Common myeloid progenitor, CD34-positive (primary cell): Measurements from ENCODE around the gene CDH4.

ENCODE experiments used
- CTCF ChIA-PET: fragments of 350-600 bp; sonication (Branson Sonifier 250); formaldehyde crosslinking; loops from one replicate; lab custom pipeline; 2021; ENCODE audit warnings: antibody characterized with exemption; lab: Charles Lee
- POLR2A ChIA-PET: fragments of 350-600 bp; sonication (Branson Sonifier 250); formaldehyde crosslinking; loops from one replicate; lab custom pipeline; 2021; ENCODE audit warnings: antibody characterized with exemption; lab: Charles Lee
- DNase-seq, 3 donors: peaks; one replicate each; pipeline versions ENCODE4 v3.0.0 to v3.0.0-alpha.2; 2013
- H3K27ac ChIP-seq, 2 experiments: 1 replicate in 1 of 2; 2 replicates in 1 of 2; pipeline ENCODE4 v1.7.0; 2013; ENCODE audit warnings: inconsistent platforms in 2 of 2, low read length in 2 of 2, mild to moderate bottlenecking in 2 of 2, low read depth in 1 of 2, moderate library complexity in 1 of 2; ENCODE audit not compliant: severe bottlenecking in 2 of 2, insufficient read depth in 1 of 2, poor library complexity in 1 of 2
- H3K27me3 ChIP-seq, 5 experiments: replicated peaks in 2 of 5; 1 replicate in 3 of 5; 2 replicates in 2 of 5; pipeline versions ENCODE4 v1.6.1 to v1.7.0; 2013; ENCODE audit warnings: low read length in 4 of 5, mild to moderate bottlenecking in 2 of 5, moderate library complexity in 2 of 5, inconsistent platforms in 1 of 5; ENCODE audit not compliant: insufficient read depth in 5 of 5, control insufficient read depth in 4 of 5
- H3K36me3 ChIP-seq, 4 experiments: 1 replicate in 2 of 4; 2 replicates in 2 of 4; pipeline versions ENCODE4 v1.6.1 to v1.7.0; 2013; ENCODE audit warnings: low read length in 3 of 4, control low read depth in 1 of 4, mild to moderate bottlenecking in 1 of 4; ENCODE audit not compliant: control insufficient read depth in 4 of 4, insufficient read depth in 4 of 4
- H3K4me1 ChIP-seq, 4 experiments: 1 replicate in 3 of 4; 2 replicates in 1 of 4; pipeline versions ENCODE4 v1.6.1 to v1.7.1; 2013; ENCODE audit warnings: low read length in 3 of 4, mild to moderate bottlenecking in 3 of 4, control low read depth in 1 of 4, inconsistent platforms in 1 of 4, moderate library complexity in 1 of 4; ENCODE audit not compliant: control insufficient read depth in 4 of 4, insufficient read depth in 4 of 4; ENCODE audit errors: control extremely low read depth in 1 of 4
- H3K4me3 ChIP-seq, 7 experiments: 1 replicate in 4 of 7; 2 replicates in 3 of 7; pipeline versions ENCODE4 v1.5.1 to v1.7.0; 2013; ENCODE audit warnings: mild to moderate bottlenecking in 7 of 7, low read length in 6 of 7, moderate library complexity in 6 of 7, inconsistent platforms in 2 of 7, low read depth in 2 of 7, control low read depth in 1 of 7; ENCODE audit not compliant: insufficient read depth in 4 of 7, control insufficient read depth in 1 of 7; ENCODE audit errors: extremely low read depth in 1 of 7
- H3K9me3 ChIP-seq, 5 experiments: 1 replicate in 4 of 5; 2 replicates in 1 of 5; pipeline versions ENCODE4 v1.6.1 to v1.7.1; 2013; ENCODE audit warnings: low read length in 4 of 5, mild to moderate bottlenecking in 2 of 5, inconsistent platforms in 1 of 5, low read depth in 1 of 5, moderate library complexity in 1 of 5; ENCODE audit not compliant: control insufficient read depth in 4 of 5, insufficient read depth in 2 of 5; ENCODE audit errors: control extremely low read depth in 1 of 5
- WGBS: methylation state at CpG from one replicate; pipeline ENCODE4 v1.1.5; 2013; ENCODE audit not compliant: insufficient coverage; 5-methylcytosine and 5-hydroxymethylcytosine counted together

The CDH4 gene

DNA sequence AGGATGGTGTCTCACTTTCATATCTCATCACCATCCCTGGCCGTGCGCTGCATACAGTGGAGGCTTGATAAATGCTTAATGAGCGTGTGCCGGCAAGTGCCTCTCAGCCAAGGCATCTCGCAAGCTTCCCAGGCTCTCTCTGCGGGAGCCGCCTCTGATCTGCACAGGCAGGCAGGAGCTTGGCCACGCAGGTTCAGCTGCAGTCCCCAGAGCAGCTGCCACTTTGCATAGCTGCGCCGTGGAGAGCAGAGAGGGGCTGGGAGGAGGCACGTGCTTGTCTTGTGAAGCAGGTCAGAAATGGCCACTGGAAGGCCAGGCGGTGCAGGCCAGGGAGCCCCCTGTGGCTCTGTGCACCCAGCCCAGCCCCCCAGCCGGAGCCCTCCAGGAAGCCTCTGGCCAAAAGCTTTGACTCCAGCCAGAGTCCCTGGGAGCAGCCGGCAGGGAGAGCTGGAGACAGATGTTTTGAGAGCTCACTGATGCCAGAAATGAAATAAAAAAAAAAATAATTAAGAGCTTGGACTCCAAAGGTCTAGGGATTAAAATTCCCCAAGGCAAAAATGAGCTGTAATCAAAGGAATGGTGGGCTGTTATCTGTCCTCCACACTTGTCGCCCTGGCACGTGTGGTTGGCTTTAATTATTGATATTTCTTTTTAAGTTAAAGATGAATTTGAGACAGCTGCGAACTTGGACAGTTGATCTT is 377.0 kb downstream of the CDH4 start:
- Histone ChIP-seq H3K9me3 (peaks cover 0 to 34% (median 0%) of the 10 kb centered on the region in 5 experiments), H3K4me1 (no peaks in the 10 kb centered on the region), H3K27me3 (no peaks in the 10 kb centered on the region), H3K27ac (no peak overlapping the region), H3K4me3 (no peak overlapping the region), H3K36me3 (no peaks in the 10 kb centered on the region)
- DNase-seq: no peak
- ChIA-PET CTCF (no interaction called here), POLR2A (no interaction called here)
- 73% methylated on average over 16 of the region's 17 CpGs for WGBS

DNA sequence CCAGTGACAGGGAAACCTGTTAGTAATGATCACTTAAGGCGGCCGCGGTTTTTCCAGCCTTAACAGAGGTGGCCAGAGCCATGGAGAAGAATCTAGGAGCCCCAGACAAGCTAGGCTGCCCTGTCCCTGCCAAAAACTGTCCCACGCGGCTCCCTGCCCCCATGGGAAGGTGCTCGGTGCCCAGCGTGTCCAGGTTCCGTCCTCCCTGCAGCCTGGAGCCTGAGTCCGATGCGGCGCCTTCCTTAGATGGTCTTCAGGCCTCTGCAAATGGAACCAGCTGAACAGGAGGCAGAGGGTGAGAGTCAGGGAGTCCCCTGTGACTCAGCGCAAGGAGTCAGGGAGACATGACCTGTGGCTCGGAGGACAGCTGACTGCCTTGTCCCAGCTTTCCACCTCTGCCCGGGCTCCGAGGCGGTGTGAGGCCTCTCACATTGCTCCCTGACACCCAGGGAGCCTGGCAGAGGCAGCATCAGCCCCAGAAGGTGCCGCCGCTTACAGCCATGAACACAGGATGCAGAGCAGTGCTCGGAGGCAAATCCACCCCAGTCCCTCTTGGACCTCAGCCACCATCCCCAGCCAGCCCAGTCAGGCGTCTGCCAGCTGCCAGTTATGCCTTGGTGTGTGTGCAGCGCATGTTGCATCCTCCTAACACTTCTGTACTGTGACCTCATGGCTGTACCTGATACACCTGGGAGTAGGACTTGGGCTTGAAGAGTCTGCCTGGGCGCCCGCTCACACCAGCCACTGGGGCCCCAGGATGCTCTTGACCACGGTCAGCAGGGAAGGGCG is 377.7 kb downstream of the CDH4 start:
- POLR2A ChIA-PET: no interaction called here
- Histone ChIP-seq H3K4me1 (no peaks in the 10 kb centered on the region), H3K9me3 (peaks cover 0 to 35% (median 0%) of the 10 kb centered on the region in 5 experiments), H3K36me3 (no peaks in the 10 kb centered on the region), H3K4me3 (no peak overlapping the region), H3K27ac (no peak overlapping the region), H3K27me3 (no peaks in the 10 kb centered on the region)
- DNase-seq: no peak
- CTCF ChIA-PET: no interaction called here
- 88% methylated on average over 23 of the region's 25 CpGs for WGBS

DNA sequence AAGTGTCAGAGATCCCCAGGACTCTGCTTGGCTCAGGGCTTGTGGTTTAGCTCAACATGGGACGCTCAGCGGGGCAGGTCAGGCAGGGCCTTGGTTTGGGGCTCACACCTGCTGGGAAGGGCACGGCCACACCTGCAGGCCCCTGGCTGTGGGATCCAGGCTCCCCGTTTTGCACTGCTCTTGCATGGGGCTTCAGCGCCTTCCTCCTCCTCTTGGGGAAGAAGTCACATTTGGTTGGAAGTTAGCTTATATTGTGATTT is 378.3 kb downstream of the CDH4 start:
- ChIA-PET CTCF (no interaction called here), POLR2A (no interaction called here)
- DNase-seq: no peak
- peaks cover 0 to 34% (median 0%) of the 10 kb centered on the region in 5 experiments for H3K9me3 ChIP-seq
- H3K36me3 ChIP-seq: no peaks in the 10 kb centered on the region
- H3K27me3 ChIP-seq: no peaks in the 10 kb centered on the region
- WGBS: 94% methylated on average over 5 of the region's 5 CpGs
- no peak overlapping the region for H3K27ac ChIP-seq
- H3K4me1 ChIP-seq: no peaks in the 10 kb centered on the region
- H3K4me3 ChIP-seq: no peak overlapping the region

DNA sequence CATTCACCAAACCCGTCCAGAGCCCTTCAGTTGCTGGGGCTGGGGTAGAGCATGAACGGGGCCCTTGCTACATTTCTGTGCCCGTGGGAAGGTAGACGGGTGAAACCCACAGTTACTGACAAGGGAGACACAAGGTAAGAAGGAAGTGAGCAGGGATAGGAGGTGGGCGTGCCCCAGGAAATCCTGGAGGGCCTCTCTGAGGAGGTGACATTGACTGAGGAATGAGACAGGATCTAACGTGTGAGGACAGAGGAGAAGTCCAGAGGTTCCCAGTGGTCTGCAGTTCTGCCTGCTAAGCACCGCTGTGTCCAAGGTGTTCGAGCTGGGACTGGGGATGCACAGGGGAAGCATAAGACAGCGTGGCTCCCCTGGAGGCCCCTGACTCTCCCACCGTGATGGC is 378.8 kb downstream of the CDH4 start:
- no peaks in the 10 kb centered on the region for H3K4me1 ChIP-seq

DNA sequence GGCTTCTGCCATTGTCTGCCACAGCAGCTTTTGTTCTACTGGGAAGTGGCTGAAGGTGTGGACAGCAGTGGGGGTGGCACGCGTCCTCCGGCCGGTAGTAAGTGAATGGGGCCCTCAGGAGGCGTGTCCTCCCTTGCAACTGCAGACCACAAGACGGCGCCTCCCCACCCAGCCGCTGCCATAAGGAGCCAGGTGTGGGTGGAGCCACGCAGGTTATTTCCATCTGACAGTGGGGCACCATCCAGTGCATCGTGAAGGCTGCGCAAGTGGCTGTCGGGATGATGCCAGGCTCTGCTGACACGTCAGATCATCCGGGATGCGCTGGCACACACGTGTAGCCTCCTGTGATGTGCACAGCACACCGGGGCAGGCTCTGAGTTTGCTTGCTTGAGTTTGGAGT is 379.7 kb downstream of the CDH4 start:
- no peak for DNase-seq
- CTCF ChIA-PET: no interaction called here
- Histone ChIP-seq H3K9me3 (peaks cover 0 to 32% (median 0%) of the 10 kb centered on the region in 5 experiments), H3K27me3 (peaks cover 0 to 4% (median 0%) of the 10 kb centered on the region in 5 experiments), H3K4me3 (no peak overlapping the region), H3K27ac (no peak overlapping the region), H3K4me1 (no peaks in the 10 kb centered on the region), H3K36me3 (no peaks in the 10 kb centered on the region)
- 76% methylated on average over 17 of the region's 17 CpGs for WGBS
- POLR2A ChIA-PET: no interaction called here

More for the DNA sequence above, 378.8 kb downstream of the CDH4 start:
- no peaks in the 10 kb centered on the region for H3K36me3 ChIP-seq
- no peak overlapping the region for H3K27ac ChIP-seq
- DNase-seq: no peak
- H3K9me3 ChIP-seq: peaks cover 0 to 33% (median 0%) of the 10 kb centered on the region in 5 experiments
- POLR2A ChIA-PET: no interaction called here
- 89% methylated on average over 9 of the region's 10 CpGs for WGBS
- CTCF ChIA-PET: no interaction called here
- H3K27me3 ChIP-seq: no peaks in the 10 kb centered on the region
- no peak overlapping the region for H3K4me3 ChIP-seq

DNA sequence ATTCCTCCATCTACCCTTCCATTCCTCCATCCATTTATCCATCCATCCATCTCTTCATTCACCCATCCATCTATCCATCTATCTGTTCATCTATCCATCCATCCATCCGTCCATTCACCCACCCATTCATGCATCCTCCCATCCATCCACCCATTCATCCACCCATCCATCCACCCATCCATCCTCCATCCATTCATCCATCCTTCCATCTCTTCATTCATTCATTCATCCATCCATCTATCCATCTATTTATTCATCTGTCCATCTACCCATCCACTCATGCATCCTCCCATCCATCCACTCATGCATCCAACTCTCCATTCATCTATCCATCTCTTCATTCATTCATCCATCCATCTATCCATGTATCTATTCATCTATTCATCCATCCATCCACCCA is 380.9 kb downstream of the CDH4 start:
- H3K36me3 ChIP-seq: no peaks in the 10 kb centered on the region
- peaks cover 0 to 24% (median 0%) of the 10 kb centered on the region in 5 experiments for H3K9me3 ChIP-seq
- 91% methylated on average over 1 of the region's 1 CpG for WGBS
- H3K27me3 ChIP-seq: peaks cover 0 to 6% (median 0%) of the 10 kb centered on the region in 5 experiments
- H3K27ac ChIP-seq: no peak overlapping the region
- CTCF ChIA-PET: no interaction called here
- H3K4me1 ChIP-seq: no peaks in the 10 kb centered on the region
- POLR2A ChIA-PET: no interaction called here
- H3K4me3 ChIP-seq: no peak overlapping the region
- DNase-seq: no peak

DNA sequence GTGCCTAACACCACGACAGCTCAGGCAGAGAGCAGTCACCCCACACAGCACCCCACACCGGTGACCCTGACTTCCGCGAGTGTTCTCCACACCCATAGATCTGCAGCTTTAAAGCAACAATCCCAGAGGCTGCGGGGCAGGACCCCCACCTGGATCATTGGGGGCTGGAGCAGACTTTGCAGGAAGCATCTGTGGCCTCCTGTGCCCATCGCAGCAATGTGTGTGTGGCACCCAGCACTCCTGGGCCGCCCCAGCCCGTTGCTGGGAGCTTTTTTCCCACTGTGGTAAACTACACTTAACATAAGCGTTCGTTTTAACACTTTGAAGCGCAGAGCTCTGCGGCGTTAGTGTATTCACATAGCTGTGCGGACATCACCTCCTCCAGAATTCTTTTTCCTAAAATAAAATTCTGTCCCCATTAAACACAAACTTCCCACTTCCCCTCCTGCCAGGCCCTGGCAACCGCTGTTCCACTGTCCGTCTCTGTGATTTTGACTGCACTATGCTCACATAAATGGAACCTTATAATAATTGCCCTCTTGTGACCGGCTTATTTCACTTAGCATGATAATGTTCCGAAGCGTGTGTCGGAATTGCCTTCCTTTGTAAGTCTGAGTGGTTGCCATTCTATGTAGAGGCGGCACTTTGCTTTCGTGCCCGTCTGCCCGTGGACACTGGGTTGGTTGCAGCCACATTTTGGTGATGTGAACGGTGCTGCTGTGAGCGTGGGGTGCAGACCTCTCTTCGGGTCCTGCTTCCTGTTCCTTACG is 382.5 kb downstream of the CDH4 start:
- Histone ChIP-seq H3K27ac (no peak overlapping the region), H3K27me3 (peaks cover 0 to 6% (median 0%) of the 10 kb centered on the region in 5 experiments), H3K36me3 (no peaks in the 10 kb centered on the region), H3K9me3 (peaks cover 0 to 16% (median 0%) of the 10 kb centered on the region in 5 experiments), H3K4me1 (no peaks in the 10 kb centered on the region), H3K4me3 (no peak overlapping the region)
- 93% methylated on average over 26 of the region's 28 CpGs for WGBS
- ChIA-PET POLR2A (no interaction called here), CTCF (no interaction called here)
- no peak for DNase-seq
